CD4-positive, alpha-beta T cell treated with Interleukin-17A for 1 hour (primary cell): ENCODE results near the gene SPIN2B.
"Not testable (repeated sequence)": the region's sequence is repeated elsewhere in the genome, so short reads cannot be mapped to it uniquely, and the experiment has no call there.

Experiments
- DNase-seq: peaks from one replicate; pipeline ENCODE4 v3.0.0-alpha.2; 2020

Gene SPIN2B

DNA sequence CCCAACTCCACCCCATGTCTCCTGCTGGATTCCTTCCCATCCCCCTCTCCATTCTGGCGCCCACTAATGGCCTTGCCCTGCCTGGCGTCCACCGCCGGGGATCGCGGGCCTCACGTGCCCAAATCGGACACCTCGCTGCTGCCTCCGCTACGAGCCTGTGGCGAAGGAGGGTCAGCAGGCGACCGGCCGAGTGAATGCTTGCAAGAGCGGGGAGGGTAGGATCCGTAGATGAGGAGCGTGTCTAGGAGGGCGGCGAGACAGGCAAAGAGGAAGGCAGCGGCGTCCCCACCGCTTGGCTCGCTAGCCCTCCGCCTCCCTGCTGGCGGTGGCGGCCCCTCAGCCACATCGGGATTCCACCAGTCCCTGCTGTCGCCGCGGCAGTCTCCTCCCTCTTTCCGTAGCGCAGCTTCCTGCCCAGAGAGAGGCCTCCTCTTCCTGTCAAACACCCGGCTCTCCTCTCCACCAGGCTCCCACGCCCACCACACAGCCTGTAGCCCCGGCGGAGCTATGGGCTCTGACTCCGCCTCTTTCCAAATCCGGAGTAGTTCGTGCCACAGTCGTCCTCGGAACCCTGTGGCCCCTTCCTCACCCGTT, at the start of gene SPIN2B:
TSS of gene SPIN2B (minus strand) at position 387 of the 594 bp plus-strand sequence.
- peak; percentile 82 for DNase-seq

GRCh38 chrX:57156397-57157049, 35.2 kb upstream of the SPIN2B start:
- no peak for DNase-seq

GRCh38 chrX:57155171-57155570, 33.8 kb upstream of the SPIN2B start:
- DNase-seq = no peak

GRCh38 chrX:57152222-57152621, 30.9 kb upstream of the SPIN2B start:
- not testable (repeated sequence) for DNase-seq

- no peak for DNase-seq
These were observed 17.3 kb upstream of the SPIN2B start for GRCh38 chrX:57138674-57139073.

DNA sequence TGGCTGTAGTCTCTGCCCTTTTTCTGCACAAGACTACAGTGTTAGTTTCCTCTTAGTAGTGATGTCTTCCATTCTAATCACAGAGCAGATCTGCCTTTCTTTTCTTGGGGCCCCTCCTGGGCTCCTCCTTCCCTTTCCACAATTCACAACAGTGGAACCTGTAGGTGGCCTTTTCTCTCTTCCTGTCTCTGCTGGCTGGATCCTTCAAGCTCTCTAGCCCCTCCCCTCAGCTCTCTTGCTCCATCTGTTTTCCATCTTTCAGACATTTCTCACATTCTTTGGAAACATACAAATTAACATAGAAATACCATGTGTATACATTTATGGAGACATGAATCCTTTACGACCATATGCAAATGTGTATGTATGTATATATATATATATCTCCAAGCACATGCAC, 16.2 kb upstream of the SPIN2B start:
- no peak for DNase-seq

- not testable (repeated sequence) for DNase-seq
These were observed 15.7 kb upstream of the SPIN2B start, which contains the start of gene SPIN2A for GRCh38 chrX:57137073-57137472. Gene SPIN2A, minus strand, starts transcription at chrX:57137397. Its CDS starts 800 bp downstream, at chrX:57136597.

- DNase-seq = not testable (repeated sequence)
These were observed 15.2 kb upstream of the SPIN2B start for GRCh38 chrX:57136589-57136988.

- DNase-seq = no peak
These were observed 13.9 kb upstream of the SPIN2B start for GRCh38 chrX:57135287-57135686.

GRCh38 chrX:57134702-57135101, 13.4 kb upstream of the SPIN2B start:
- DNase-seq = no peak

DNA sequence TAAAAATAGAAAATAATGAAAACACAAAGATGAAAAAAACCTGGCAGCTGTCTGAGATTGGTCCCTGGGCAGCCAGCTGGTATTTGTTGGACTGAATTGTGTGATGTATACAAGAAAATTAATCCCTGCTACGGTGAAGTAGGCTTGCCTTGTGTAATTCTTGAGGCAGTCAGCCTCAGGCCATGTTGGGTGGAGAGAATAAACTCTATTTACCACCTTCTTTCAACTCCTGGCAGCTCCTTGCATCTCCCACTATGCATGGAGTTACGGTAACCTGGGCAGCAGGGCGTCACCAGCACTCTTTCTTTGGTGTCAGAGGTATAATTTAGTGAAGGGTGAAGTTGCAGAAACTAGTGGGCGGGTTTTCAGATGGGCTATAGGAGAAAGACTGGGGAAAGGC, 12.4 kb upstream of the SPIN2B start:
- no peak for DNase-seq

- DNase-seq = not testable (repeated sequence)
These were observed 11.9 kb upstream of the SPIN2B start for GRCh38 chrX:57133284-57133683.

- DNase-seq = no peak
These were observed 10.7 kb upstream of the SPIN2B start for GRCh38 chrX:57132046-57132445.

GRCh38 chrX:57121816-57122215, 468 bp upstream of the SPIN2B start:
- no peak for DNase-seq

- DNase-seq = not testable (repeated sequence)
These were observed 658 bp downstream of the SPIN2B start for GRCh38 chrX:57120619-57121161.

DNA sequence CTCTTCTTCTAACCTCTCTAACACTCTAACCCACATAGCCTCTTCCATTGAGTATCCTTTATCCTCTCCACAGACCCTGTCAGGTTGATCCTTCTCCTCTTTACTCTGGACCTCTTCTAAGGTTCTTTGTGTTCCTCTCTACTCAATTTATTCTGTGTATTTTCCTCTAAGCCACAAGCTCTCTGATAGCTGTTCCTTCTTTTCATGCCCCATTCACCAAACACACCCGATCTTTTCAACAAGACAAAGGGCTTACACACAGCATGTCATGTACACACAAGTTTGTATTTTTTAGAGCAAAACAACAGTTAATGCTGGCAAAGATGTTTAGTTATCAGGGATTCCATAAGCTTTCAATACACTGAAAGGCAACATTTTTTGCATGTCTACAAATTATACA, 1.9 kb downstream of the SPIN2B start:
- no peak for DNase-seq

DNA sequence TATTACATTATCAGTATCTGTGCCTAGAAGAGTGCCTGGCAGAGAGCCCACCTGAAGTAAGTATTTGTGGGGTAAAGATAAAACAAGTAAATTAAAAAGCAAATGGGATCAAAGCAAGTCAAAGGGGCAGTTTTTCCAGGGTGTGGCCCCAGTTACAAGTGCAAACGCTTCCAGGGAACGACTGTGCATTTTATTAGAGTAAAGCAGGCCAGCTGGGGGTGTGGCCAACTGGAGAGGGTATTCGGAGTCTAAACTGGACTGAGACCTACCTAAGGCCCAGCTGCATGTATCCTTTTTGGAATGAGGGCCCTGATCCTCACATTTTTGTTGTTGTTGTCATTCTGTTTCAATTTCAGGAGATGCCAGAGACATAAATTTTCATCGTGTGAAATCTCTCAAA, 3.8 kb downstream of the SPIN2B start:
- DNase-seq = not testable (repeated sequence)

- DNase-seq = no peak
These were observed 16.4 kb downstream of the SPIN2B start for GRCh38 chrX:57104921-57105398.

GRCh38 chrX:57104406-57104805, 16.9 kb downstream of the SPIN2B start:
- no peak for DNase-seq

DNA sequence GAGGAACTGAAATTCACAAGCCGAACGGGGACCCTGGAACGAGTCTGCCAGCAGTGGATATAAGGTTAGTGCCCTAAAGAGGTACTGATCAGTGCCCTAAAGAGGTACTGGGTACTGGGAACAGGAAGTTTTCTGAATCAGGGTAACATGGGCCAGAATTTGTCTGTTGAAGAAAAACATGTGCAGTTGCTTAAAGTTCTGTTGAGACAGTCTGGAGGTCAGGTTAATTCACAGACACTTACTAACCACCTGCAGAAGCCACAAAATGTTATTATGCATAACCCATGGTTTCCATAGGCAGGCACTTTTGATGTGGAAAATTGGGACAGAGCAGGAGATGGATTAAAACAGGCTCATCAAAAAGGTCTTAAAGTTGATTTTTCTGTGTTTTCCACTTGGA, 17.9 kb downstream of the SPIN2B start:
- no peak for DNase-seq

DNA sequence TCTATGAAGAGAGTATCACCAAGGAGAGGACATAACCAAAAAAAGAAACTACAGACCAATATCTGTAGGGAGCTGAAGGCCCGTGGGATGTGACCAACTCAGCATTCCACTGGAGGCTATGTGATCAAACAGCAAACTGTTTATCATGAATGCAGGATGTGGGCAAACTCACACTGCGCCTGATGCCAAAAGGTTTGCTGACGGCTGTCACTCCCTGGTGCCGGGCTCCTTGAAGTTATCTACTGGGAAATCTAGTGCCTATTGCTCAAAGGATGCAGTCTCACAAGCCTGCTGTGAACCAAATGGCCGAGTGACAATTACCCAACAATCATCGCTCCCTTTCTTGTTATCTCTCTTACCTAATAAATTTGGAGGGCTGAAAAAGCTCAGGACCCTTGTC, 18.4 kb downstream of the SPIN2B start:
- DNase-seq = peak; percentile 0

GRCh38 chrX:57083143-57083542, 38.2 kb downstream of the SPIN2B start:
- DNase-seq = no peak

DNA sequence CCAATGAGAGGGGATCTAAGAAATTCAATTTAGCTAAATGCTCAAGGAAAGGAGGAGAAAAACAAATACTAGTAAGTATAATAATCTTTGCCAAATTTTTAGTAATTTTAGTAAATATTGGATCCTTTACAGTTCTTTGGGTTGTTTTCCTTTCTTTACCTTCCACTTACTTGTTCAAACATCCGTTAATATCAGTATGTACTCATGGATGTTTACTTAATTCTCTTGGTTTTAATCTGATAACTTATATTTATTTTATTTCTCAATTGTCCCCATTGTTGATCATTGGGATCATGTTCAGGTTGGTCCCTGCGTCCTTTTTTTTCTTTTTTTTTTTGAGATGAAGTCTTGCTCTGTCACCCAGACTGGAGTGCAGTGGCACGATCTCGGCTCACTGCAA, 46.9 kb downstream of the SPIN2B start:
- DNase-seq = no peak
